Effector memory CD8-positive, alpha-beta T cell (primary cell): Measurements from ENCODE around the gene AGBL4.

ENCODE experiments used
- ATAC-seq: fragments of 150-1000 bp; cut with Tn5 transposase; replicated peaks from 2 replicates; pipeline ENCODE4 v1.10.0; 2021; ENCODE audit warnings: mild to moderate bottlenecking, moderate library complexity
- DNase-seq, 3 experiments: peaks; one replicate each; pipeline ENCODE4 v3.0.0; 2021
- H3K27ac Mint-ChIP-seq, 2 donors: one replicate each; pipeline ENCODE4 v1.8.0; 2022; ENCODE audit warnings: mild to moderate bottlenecking in 2 of 2, mixed read lengths in 2 of 2, moderate library complexity in 2 of 2
- H3K27me3 Mint-ChIP-seq, 2 donors: one replicate each; pipeline ENCODE4 v1.8.0; 2022; ENCODE audit warnings: mixed read lengths in 2 of 2
- H3K36me3 Mint-ChIP-seq: one replicate; pipeline ENCODE4 v1.8.0; 2022; ENCODE audit warnings: mild to moderate bottlenecking, moderate library complexity, mixed read lengths; ENCODE audit not compliant: insufficient read depth
- H3K4me1 Mint-ChIP-seq, 2 donors: one replicate each; pipeline ENCODE4 v1.8.0; 2022; ENCODE audit warnings: low read depth in 2 of 2, mixed read lengths in 2 of 2
- H3K4me3 Mint-ChIP-seq, 2 donors: one replicate each; pipeline ENCODE4 v1.8.0; 2022; ENCODE audit warnings: mild to moderate bottlenecking in 2 of 2, mixed read lengths in 2 of 2, moderate library complexity in 2 of 2
- H3K9me3 Mint-ChIP-seq, 2 donors: one replicate each; pipeline ENCODE4 v1.8.0; 2022; ENCODE audit warnings: mixed read lengths in 2 of 2

AGBL4 gene

DNA sequence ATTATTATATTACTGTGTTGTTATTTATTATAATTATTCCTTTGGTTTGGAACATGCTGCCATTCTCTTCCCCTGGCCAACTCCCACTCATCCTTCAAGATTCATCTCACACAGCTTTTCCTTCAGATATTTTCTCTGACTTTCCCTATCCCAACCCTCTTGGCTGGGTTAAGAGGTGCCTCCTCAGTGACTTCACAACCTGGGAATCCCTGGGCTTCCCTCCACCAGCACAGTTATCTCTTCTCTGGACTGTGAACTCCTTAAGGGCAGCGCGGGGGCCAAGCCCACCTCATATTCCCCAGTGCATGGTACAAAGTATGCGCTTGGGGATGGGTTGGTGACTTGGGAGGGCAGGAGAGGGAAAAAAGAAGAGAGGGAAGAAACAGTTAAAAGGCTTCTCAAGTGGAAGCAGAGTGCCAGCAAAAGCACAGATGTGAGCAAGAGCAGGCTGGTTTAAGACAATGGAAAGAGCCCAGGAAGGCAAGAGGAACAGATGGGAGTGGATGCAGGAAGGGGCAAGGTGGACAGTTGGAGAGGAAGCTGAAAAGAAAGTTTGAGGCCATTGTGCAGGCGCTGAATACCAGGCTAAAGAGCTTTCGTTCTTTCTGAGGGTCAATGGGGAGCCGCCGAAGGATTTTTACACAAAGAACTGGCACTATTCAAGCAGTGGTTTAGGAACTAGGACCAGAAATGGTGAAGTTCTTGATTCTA is 1379.4 kb downstream of the AGBL4 start:
- H3K9me3 Mint-ChIP-seq: no peaks in the 10 kb centered on the region
- DNase-seq (no peak), ATAC-seq (no peak)
- no peak overlapping the region for H3K27ac Mint-ChIP-seq
- no peaks in the 10 kb centered on the region for H3K36me3 Mint-ChIP-seq
- H3K4me1 Mint-ChIP-seq: no peaks in the 10 kb centered on the region
- H3K27me3 Mint-ChIP-seq: peaks cover 8 to 12% of the 10 kb centered on the region in 2 donors
- H3K4me3 Mint-ChIP-seq: no peak overlapping the region

DNA sequence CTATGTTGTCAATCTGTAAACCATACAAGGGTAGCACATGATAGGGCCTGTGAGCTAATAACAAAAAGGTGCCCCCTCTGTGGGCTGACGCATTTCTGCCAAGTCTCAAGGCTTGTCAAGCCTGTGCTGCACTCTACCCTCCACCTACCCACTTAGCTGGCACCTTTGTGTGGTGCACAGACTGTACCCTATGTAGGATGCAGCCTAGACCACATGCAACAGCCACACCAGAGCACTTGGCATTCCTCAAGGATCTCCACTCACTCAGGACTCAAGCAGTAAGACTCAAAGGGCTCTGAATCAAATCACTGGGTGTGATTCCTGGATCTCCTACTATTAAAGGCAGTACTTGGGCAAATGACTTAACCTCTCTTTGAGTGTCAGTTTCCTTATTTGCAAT is 1380.6 kb downstream of the AGBL4 start:
- no peak overlapping the region for H3K4me3 Mint-ChIP-seq
- no peak for DNase-seq
- H3K36me3 Mint-ChIP-seq: no peaks in the 10 kb centered on the region
- no peaks in the 10 kb centered on the region for H3K4me1 Mint-ChIP-seq
- H3K27me3 Mint-ChIP-seq: peaks cover 8 to 12% of the 10 kb centered on the region in 2 donors
- peak overlapping the region in 1 of 2 donors; percentile 68 for H3K27ac Mint-ChIP-seq
- no peak for ATAC-seq
- no peaks in the 10 kb centered on the region for H3K9me3 Mint-ChIP-seq

DNA sequence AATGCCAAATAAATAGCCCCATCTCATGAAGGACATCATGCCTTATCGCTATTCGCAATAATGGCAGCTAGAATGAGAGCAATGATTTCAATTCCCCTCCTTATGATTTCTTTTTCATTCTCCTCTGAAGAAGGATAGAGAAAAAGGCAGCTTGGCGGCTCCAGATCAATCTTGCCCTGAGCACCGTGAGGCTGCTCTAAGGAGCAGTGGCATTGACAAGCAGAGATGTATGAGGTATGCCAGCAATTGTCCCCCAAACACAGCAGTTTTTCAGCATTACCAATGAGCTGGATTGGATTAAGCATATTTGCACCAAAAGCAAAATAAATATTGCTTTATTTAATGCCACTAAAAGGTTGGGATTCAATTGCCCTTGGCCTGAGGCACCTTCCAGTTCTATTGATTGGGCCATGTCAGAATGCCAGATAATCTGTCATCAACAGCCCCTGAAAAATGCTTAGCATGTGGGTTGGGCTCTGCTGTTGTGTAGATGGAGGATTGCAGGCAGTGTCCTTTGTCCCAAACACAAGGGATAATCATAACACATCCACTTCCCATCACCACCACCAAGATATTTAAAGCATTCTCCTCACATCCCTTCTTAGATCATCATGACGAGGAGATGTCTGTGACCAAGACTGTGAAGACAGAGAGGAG is 1382.8 kb downstream of the AGBL4 start:
- H3K27ac Mint-ChIP-seq: no peak overlapping the region
- H3K36me3 Mint-ChIP-seq: no peaks in the 10 kb centered on the region
- H3K27me3 Mint-ChIP-seq: peaks cover 6 to 8% of the 10 kb centered on the region in 2 donors
- ATAC-seq: no peak
- no peak overlapping the region for H3K4me3 Mint-ChIP-seq
- H3K4me1 Mint-ChIP-seq: no peaks in the 10 kb centered on the region
- no peaks in the 10 kb centered on the region for H3K9me3 Mint-ChIP-seq
- no peak for DNase-seq

DNA sequence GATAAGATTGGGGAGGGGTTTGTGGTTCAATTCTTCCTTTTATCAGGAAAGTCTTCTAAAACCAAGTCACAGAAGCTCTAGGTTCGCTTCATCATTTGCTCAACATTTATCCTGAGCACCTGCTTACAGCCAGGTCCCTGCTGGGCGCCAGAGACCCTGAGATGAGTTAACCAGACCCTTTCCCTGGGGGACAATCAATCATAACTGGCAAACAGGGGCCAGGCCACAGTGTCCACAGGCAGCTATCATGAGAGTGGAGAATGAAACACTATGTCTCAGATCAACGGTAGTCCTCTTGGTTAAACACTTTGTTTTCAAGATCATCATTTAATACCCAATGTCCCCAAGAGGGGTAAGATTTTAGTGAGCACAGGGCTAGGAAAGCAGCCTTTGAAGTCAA is 1393.9 kb downstream of the AGBL4 start:
- ATAC-seq: no peak
- Mint-ChIP-seq H3K9me3 (no peaks in the 10 kb centered on the region), H3K27ac (no peak overlapping the region), H3K4me1 (no peaks in the 10 kb centered on the region), H3K27me3 (peaks cover 14 to 19% of the 10 kb centered on the region in 2 donors), H3K36me3 (no peaks in the 10 kb centered on the region), H3K4me3 (no peak overlapping the region)
- DNase-seq: no peak

DNA sequence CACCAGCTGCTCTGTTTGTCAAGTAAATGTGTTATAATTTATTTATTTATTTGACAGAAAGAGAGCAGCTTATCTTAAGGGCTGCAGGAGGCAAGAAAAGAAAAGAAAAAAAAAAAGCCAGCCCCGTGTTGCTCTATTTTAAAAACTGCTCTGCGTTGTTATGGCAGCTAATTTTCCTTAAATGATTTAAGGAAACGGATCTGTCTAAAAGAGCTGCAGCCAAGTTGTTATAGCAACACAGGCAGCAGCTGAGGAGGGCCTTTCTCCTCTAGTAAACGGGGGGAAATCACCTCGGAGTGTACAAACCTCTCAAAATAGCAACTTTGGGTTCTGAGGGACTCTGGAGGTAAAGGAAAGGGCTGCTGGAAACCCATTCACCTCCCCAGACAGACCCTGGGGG is 1396.3 kb downstream of the AGBL4 start:
- Mint-ChIP-seq H3K9me3 (no peaks in the 10 kb centered on the region), H3K4me3 (no peak overlapping the region), H3K27me3 (peaks cover 19 to 26% of the 10 kb centered on the region in 2 donors), H3K36me3 (no peaks in the 10 kb centered on the region), H3K4me1 (no peaks in the 10 kb centered on the region), H3K27ac (no peak overlapping the region)
- no peak for ATAC-seq
- no peak for DNase-seq

DNA sequence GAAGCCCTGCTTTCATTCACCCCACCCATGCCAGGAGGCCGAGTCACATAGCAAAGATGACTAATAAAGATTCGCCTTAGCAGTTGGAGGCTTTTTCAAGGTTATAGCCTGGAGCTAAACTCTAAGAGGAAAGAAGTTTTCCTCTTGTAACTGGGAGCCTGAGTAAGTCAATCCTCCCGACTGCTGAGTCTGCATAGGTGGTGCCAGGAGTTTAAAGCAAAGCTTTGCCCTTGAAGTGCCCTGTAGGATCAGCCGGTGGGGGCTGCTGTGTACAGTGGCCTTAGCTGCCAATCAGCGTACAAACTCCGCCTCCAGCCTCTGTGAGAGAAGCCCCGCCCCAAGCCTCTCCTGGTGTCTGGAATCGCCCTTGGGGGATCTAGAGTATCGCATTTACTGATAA is 1404.2 kb downstream of the AGBL4 start:
- Mint-ChIP-seq H3K27me3 (peaks cover 8 to 27% of the 10 kb centered on the region in 2 donors), H3K4me3 (no peak overlapping the region), H3K36me3 (no peaks in the 10 kb centered on the region), H3K4me1 (peaks cover 0 to 2% of the 10 kb centered on the region in 2 donors), H3K27ac (no peak overlapping the region), H3K9me3 (no peaks in the 10 kb centered on the region)
- no peak for ATAC-seq
- DNase-seq: no peak

DNA sequence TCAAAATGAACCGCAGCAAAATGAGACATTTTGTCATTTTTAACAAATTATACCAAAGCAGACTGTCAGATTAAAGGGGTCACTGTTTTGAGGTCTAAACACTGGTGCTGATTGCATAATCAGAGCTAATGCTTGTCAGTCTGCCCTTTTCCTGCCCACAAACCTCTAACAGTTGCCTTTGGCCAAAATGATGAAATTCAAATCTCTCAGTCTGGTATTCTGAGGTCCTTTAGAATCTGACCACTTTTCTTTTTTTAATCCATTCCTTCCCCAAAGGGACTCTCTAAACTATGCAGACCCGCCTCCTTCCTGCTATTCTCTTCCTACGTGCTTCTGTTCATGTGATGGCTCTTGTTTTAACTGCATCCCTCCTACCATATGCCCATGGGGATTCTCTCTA is 1406.5 kb downstream of the AGBL4 start:
- H3K4me1 Mint-ChIP-seq: peaks cover 0 to 2% of the 10 kb centered on the region in 2 donors
- DNase-seq: no peak
- H3K36me3 Mint-ChIP-seq: no peaks in the 10 kb centered on the region
- no peak overlapping the region for H3K27ac Mint-ChIP-seq
- no peak for ATAC-seq
- H3K27me3 Mint-ChIP-seq: peaks cover 8 to 15% of the 10 kb centered on the region in 2 donors
- no peak overlapping the region for H3K4me3 Mint-ChIP-seq
- no peaks in the 10 kb centered on the region for H3K9me3 Mint-ChIP-seq

DNA sequence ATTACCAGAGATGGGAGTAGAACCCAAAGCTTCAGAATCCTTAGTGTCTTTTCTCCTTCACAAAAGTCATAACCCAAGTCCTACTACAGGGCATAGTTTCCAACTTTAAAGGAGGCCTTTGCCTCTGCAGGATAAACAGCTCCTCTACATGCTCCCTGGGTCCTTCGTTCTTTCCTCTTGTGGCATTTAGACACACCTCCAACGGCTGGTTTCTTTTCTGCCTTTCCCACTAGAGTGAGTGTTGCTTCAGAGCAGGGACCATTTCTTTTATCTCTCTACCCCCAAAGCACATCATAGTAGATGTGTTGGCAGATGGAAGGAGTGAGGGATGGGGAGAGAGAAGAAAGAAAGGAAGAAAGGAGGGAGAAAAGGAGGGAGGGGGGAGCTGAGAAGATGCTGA is 1407.0 kb downstream of the AGBL4 start:
- DNase-seq: no peak
- H3K9me3 Mint-ChIP-seq: no peaks in the 10 kb centered on the region
- H3K27me3 Mint-ChIP-seq: peaks cover 8 to 15% of the 10 kb centered on the region in 2 donors
- H3K27ac Mint-ChIP-seq: no peak overlapping the region
- H3K36me3 Mint-ChIP-seq: no peaks in the 10 kb centered on the region
- H3K4me1 Mint-ChIP-seq: peaks cover 0 to 2% of the 10 kb centered on the region in 2 donors
- H3K4me3 Mint-ChIP-seq: no peak overlapping the region
- ATAC-seq: no peak

DNA sequence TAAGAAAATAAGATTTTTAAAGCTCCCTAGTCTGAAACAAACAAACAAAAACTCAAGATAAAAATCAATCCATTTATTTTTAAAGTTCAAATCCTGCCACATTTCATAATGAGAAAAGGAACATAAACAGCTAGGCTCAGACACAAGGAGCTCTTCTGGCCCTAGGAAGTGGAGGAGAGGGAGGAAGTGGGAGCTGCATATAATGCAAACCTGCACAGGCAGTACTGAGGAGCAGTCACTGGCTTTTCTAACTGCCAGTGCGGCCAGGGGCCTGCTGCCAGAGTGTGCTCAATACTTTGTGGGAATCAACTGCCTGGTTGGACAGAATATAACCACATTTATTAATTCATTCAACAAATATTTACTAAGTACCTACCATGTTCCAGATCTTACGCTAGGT is 1411.9 kb downstream of the AGBL4 start:
- H3K27me3 Mint-ChIP-seq: peaks cover 11 to 17% of the 10 kb centered on the region in 2 donors
- H3K27ac Mint-ChIP-seq: no peak overlapping the region
- H3K4me1 Mint-ChIP-seq: no peaks in the 10 kb centered on the region
- no peaks in the 10 kb centered on the region for H3K36me3 Mint-ChIP-seq
- DNase-seq: no peak
- no peak overlapping the region for H3K4me3 Mint-ChIP-seq
- H3K9me3 Mint-ChIP-seq: no peaks in the 10 kb centered on the region
- no peak for ATAC-seq

DNA sequence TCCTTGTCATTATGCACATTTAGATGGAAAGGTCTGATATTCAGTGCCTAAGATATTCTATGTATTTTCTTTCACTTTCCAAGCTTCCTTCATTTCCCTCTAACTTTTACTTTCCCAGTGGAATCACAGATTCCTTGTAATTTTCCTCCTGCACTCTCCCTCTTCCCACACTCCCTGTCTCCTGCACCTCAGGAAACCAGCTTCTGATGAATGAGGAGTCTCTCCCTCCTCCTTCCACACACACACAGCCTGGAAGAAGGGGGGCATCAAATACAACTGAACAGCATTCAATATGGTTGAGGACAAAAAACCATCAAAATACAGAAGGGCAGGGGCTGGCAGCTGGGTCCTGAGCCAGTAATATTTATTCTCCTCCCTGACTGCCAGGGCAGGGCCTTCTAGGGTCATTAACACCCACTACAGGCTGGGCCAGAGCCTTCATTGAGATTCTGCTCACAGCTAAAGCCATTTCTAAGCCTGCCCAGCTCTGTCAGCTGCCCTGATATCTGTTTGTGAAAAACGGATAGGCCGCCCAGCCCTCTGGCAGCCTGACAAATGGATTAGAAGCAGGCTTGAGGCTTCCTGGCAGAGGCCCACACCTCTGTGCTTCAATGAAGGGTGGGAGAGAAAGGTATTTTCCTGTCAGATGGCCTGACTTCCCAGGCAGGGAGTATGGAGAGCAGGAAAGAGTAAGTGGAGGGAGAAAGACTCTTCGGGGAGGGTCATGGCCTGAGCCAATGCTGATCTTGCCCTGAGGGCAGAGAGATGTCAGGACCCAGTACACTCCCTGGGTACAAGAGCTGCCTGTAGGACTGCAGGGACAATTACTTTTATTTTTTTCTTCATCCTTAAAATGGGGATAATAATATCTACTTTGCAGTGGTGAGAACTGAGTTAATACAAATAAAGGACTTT is 1412.9 kb downstream of the AGBL4 start:
- Mint-ChIP-seq H3K36me3 (no peaks in the 10 kb centered on the region), H3K27ac (no peak overlapping the region), H3K9me3 (no peaks in the 10 kb centered on the region), H3K27me3 (peaks cover 8 to 17% of the 10 kb centered on the region in 2 donors), H3K4me3 (no peak overlapping the region), H3K4me1 (no peaks in the 10 kb centered on the region)
- DNase-seq: no peak
- no peak for ATAC-seq

DNA sequence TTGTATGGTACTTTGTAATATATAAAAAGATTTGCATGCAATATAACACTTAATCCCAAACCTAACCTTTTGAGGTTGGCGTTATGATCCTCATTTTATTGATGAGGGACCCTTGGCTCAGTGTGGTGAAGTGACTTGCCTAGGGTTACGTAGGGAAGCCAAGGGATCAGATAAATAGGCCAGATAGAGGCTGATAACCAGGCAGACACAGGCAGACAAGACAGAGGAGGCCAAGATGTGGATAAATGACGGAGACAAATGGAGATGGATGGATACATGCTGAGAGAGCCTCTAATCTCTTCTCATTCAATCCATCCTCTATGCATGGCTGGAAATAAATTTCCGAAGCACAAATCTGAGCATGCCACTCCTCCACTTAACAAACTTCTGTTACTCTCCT is 1414.9 kb downstream of the AGBL4 start:
- Mint-ChIP-seq H3K9me3 (no peaks in the 10 kb centered on the region), H3K4me1 (no peaks in the 10 kb centered on the region), H3K36me3 (no peaks in the 10 kb centered on the region), H3K27me3 (peaks cover 8 to 17% of the 10 kb centered on the region in 2 donors), H3K27ac (no peak overlapping the region), H3K4me3 (no peak overlapping the region)
- no peak for DNase-seq
- ATAC-seq: no peak

DNA sequence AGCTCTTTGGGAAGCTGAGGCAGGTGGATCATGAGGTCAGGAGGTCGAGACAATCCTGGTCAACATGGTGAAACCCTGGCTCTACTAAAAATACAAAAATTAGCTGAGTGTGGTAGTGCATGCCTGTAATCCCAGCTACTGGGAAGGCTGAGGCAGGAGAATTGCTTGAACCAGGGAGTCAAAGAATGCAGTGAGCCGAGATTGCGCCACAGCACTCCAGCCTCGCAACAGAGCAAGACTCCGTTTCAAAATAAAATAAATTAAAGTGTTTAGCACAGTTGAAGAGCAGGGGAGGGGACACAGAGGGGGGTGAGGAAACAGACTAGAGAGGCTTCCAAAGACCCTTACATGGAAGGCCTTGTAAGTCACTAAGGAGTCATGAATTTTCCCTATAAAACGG is 1420.5 kb downstream of the AGBL4 start:
- H3K4me3 Mint-ChIP-seq: no peak overlapping the region
- H3K4me1 Mint-ChIP-seq: no peaks in the 10 kb centered on the region
- DNase-seq: no peak
- H3K36me3 Mint-ChIP-seq: no peaks in the 10 kb centered on the region
- no peaks in the 10 kb centered on the region for H3K9me3 Mint-ChIP-seq
- ATAC-seq: no peak
- no peak overlapping the region for H3K27ac Mint-ChIP-seq
- H3K27me3 Mint-ChIP-seq: no peaks in the 10 kb centered on the region

DNA sequence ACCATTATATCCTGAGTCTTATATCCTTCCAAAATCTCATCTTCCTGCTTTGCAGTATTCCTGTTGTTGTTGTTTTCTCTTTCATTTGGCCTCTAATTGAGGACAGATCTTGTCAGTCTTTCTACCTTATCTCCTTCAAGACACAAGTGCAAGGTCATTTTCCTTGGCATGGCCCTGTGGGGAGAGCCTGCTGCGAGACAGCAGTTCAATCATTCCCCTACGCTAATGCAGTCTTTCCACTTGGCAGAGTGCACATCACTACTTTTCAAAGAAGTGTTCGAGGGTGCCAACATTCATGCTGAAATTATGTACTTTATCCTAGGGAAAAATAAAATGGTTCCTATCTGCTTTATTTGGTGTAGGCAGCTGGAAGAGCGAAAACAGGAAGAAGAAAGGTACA is 1421.4 kb downstream of the AGBL4 start:
- H3K9me3 Mint-ChIP-seq: no peaks in the 10 kb centered on the region
- no peak for DNase-seq
- no peaks in the 10 kb centered on the region for H3K4me1 Mint-ChIP-seq
- ATAC-seq: no peak
- H3K27ac Mint-ChIP-seq: no peak overlapping the region
- H3K36me3 Mint-ChIP-seq: no peaks in the 10 kb centered on the region
- H3K27me3 Mint-ChIP-seq: peaks cover 0 to 1% of the 10 kb centered on the region in 2 donors
- H3K4me3 Mint-ChIP-seq: no peak overlapping the region
